Smooth muscle cell (in vitro differentiated cells): ENCODE results near the gene TCF7L2. TPM values are rescaled to one million over a fixed set of nuclear protein-coding genes. Genes with fewer than 3 reads are reported as not detected.

Source experiments
- DNase-seq: peaks from one replicate; lab custom pipeline; 2025; ENCODE audit not compliant: unreplicated experiment; lab: John Stamatoyannopoulos, UW
- H2AFZ ChIP-seq: fragments of 200-600 bp; sonication (generic); 2 replicates; pipeline ENCODE4 v1.6.0; 2016; ENCODE audit warnings: antibody characterized with exemption, low read depth, mild to moderate bottlenecking
- H3F3A ChIP-seq: fragments of 200-600 bp; sonication (generic); 2 replicates; pipeline ENCODE4 v1.6.0; 2017; ENCODE audit warnings: antibody characterized with exemption, low read depth
- H3K27ac ChIP-seq: fragments of 200-600 bp; sonication (generic); 2 replicates; pipeline ENCODE4 v1.5.1; 2016; ENCODE audit warnings: low read depth, mild to moderate bottlenecking
- H3K27me3 ChIP-seq: fragments of 200-600 bp; sonication (generic); 2 replicates; pipeline ENCODE4 v1.6.1; 2016; ENCODE audit warnings: low read depth, mild to moderate bottlenecking
- H3K36me3 ChIP-seq: fragments of 200-600 bp; sonication (generic); 2 replicates; pipeline ENCODE4 v1.5.1; 2016; ENCODE audit warnings: low read depth
- H3K4me1 ChIP-seq: fragments of 200-600 bp; sonication (generic); 2 replicates; pipeline ENCODE4 v1.5.1; 2016; ENCODE audit warnings: low read depth
- H3K4me2 ChIP-seq: fragments of 200-600 bp; sonication (generic); 2 replicates; pipeline ENCODE4 v1.6.0; 2016; ENCODE audit warnings: mild to moderate bottlenecking
- H3K4me3 ChIP-seq: fragments of 200-600 bp; sonication (generic); 2 replicates; pipeline ENCODE4 v1.5.1; 2016; ENCODE audit warnings: mild to moderate bottlenecking
- H3K79me2 ChIP-seq: fragments of 200-600 bp; sonication (generic); 2 replicates; pipeline ENCODE4 v1.6.0; 2016; ENCODE audit warnings: low read depth, mild to moderate bottlenecking
- H3K9ac ChIP-seq: fragments of 200-600 bp; sonication (generic); 2 replicates; pipeline ENCODE4 v1.6.0; 2016; ENCODE audit warnings: low read depth
- H3K9me3 ChIP-seq: fragments of 200-600 bp; sonication (generic); replicated peaks from 2 replicates; pipeline ENCODE4 v1.5.1; 2016; ENCODE audit warnings: low read depth
- H4K20me1 ChIP-seq: fragments of 200-600 bp; sonication (generic); 2 replicates; pipeline ENCODE4 v1.6.0; 2016; ENCODE audit warnings: low read depth
- CTCF ChIP-seq: fragments of 200-600 bp; sonication (generic); IDR thresholded peaks from 2 replicates; pipeline ENCODE4 v1.5.1; 2017; ENCODE audit warnings: borderline replicate concordance, mild to moderate bottlenecking, antibody characterized with exemption; ENCODE audit not compliant: insufficient read depth, poor library complexity, severe bottlenecking
- WGBS: methylation state at CpG from one replicate; pipeline ENCODE4 v1.1.7; 2016; ENCODE audit warnings: low lambda C conversion rate; 5-methylcytosine and 5-hydroxymethylcytosine counted together
- polyA plus RNA-seq: library from polyadenylated mRNA; unstranded; fragments of >200 nt; fragmentation: Nextera tagmentation; extraction: Ambion mirVana; gene quantifications from 2 replicates; pipeline ENCODE4 v1.2.1, GENCODE V29; 2016
- total RNA-seq: library from RNA; depleted of rRNA; stranded (reverse); fragments of >200 nt; gene quantifications from 2 replicates; pipeline ENCODE4 v1.2.3, GENCODE V29; 2014

The TCF7L2 gene
- total and polyA plus RNA-seq, 2 experiments from 2014 or later, result 14.6 to 17.7 TPM

- TF ChIP-seq CTCF, result no peak
- H3K27me3 ChIP-seq, result no peaks in the 10 kb centered on the region
- H3K9ac ChIP-seq, result no peak overlapping the region
- peaks cover 30% of the 10 kb centered on the region for H3F3A ChIP-seq
- peaks cover 86% of the 10 kb centered on the region for H3K79me2 ChIP-seq
- H3K9me3 ChIP-seq, result no peaks in the 10 kb centered on the region
- H3K4me3 ChIP-seq, result no peak overlapping the region
- H3K36me3 ChIP-seq, result no peaks in the 10 kb centered on the region
- no peak overlapping the region for H3K27ac ChIP-seq
- 97% methylated on average over 6 of the region's 6 CpGs for WGBS
- peaks cover 59% of the 10 kb centered on the region for H3K4me1 ChIP-seq
- no peak overlapping the region for H2AFZ ChIP-seq
- peaks cover 95% of the 10 kb centered on the region for H4K20me1 ChIP-seq
- no peak overlapping the region for H3K4me2 ChIP-seq
- DNase-seq, result no peak
Measured at GRCh38 chr10:113024930-113025329, 74.9 kb downstream of the TCF7L2 start.

GRCh38 chr10:113025487-113025886, 75.4 kb downstream of the TCF7L2 start:
- H4K20me1 ChIP-seq, result peaks cover 91% of the 10 kb centered on the region
- no peaks in the 10 kb centered on the region for H3K9me3 ChIP-seq
- H3K27me3 ChIP-seq, result no peaks in the 10 kb centered on the region
- no peak overlapping the region for H3K4me2 ChIP-seq
- WGBS, result 86% methylated on average over 6 of the region's 6 CpGs
- no peak for TF ChIP-seq CTCF
- no peak overlapping the region for H3K9ac ChIP-seq
- H2AFZ ChIP-seq, result no peak overlapping the region
- H3K79me2 ChIP-seq, result peaks cover 85% of the 10 kb centered on the region
- H3K4me3 ChIP-seq, result no peak overlapping the region
- no peak for DNase-seq
- H3K27ac ChIP-seq, result no peak overlapping the region
- peaks cover 58% of the 10 kb centered on the region for H3K4me1 ChIP-seq
- H3K36me3 ChIP-seq, result no peaks in the 10 kb centered on the region
- peaks cover 35% of the 10 kb centered on the region for H3F3A ChIP-seq

DNA sequence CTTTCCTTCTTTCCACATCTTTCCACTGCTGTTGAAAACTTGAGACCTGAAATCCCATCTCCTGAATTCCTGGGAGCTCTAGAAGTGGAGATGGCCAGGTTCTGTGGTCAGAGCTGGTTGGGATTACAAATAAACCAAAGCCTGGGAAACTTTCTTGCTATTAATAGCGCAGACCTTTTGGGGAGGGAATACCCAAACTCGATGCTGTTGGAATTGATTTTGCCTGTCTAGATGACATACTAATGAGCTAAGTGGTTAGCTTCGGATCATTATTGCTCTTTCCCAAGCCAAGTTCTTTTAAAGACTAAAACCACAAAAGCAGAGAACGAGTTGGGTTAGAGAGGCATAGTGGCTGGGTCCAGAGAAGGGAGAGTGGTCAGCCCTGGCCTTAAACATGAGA, 76.6 kb downstream of the TCF7L2 start:
- H4K20me1 ChIP-seq, result peaks cover 87% of the 10 kb centered on the region
- no peak for DNase-seq
- H3K79me2 ChIP-seq, result peaks cover 84% of the 10 kb centered on the region
- peak overlapping the region; percentile 67 for H3K27ac ChIP-seq
- H3F3A ChIP-seq, result peaks cover 29% of the 10 kb centered on the region
- H3K4me2 ChIP-seq, result peak overlapping the region; percentile 74
- H3K9ac ChIP-seq, result no peak overlapping the region
- no peak overlapping the region for H3K4me3 ChIP-seq
- H3K36me3 ChIP-seq, result no peaks in the 10 kb centered on the region
- no peaks in the 10 kb centered on the region for H3K9me3 ChIP-seq
- no peaks in the 10 kb centered on the region for H3K27me3 ChIP-seq
- H3K4me1 ChIP-seq, result peaks cover 57% of the 10 kb centered on the region
- H2AFZ ChIP-seq, result no peak overlapping the region
- TF ChIP-seq CTCF, result no peak
- 23% methylated on average over 4 of the region's 4 CpGs for WGBS

DNA sequence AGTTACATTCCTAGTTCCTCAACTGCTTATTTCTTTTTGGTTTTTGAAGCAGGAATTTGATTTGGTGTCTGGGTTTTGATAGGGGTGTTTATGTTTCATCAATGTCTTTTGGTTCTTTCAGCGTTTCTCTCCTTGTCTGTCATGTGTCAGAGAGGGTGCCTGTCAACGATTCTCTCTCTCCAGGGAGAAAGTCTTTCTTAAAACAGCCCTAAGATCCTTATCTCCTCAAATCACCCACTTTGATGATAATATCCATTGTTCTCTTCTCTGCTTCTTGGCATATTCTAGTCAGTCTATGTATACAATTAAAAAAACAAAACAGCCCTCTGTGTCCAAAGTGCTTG, 77.2 kb downstream of the TCF7L2 start:
- H3F3A ChIP-seq, result peaks cover 28% of the 10 kb centered on the region
- peaks cover 58% of the 10 kb centered on the region for H3K4me1 ChIP-seq
- no peaks in the 10 kb centered on the region for H3K27me3 ChIP-seq
- H3K9me3 ChIP-seq, result no peaks in the 10 kb centered on the region
- no peak for DNase-seq
- H2AFZ ChIP-seq, result no peak overlapping the region
- H3K4me3 ChIP-seq, result no peak overlapping the region
- H3K27ac ChIP-seq, result peak overlapping the region; percentile 67
- 5% methylated on average over 2 of the region's 2 CpGs for WGBS
- H3K36me3 ChIP-seq, result no peaks in the 10 kb centered on the region
- TF ChIP-seq CTCF, result no peak
- peaks cover 82% of the 10 kb centered on the region for H4K20me1 ChIP-seq
- no peak overlapping the region for H3K9ac ChIP-seq
- H3K79me2 ChIP-seq, result peaks cover 84% of the 10 kb centered on the region
- H3K4me2 ChIP-seq, result peak overlapping the region; percentile 74
